ENCODE results near the gene DEFB128.

Gene DEFB128

GRCh38 chr20:184288-184687, 5.2 kb downstream of the DEFB128 start:
- TF ChIP-seq EZH2phosphoT487 (conservative IDR thresholded peaks at IDR 0.05; ENCODE audit: low read length) (no peak), CTCF (IDR thresholded peaks at IDR 0.05; ENCODE audit: insufficient read depth, low read length, poor library complexity, severe bottlenecking) (no peak)
- H3K27me3 ChIP-seq (ENCODE audit: low read length): no peaks in the 10 kb centered on the region
- H3K36me3 ChIP-seq (ENCODE audit: low read length): no peaks in the 10 kb centered on the region
- H3K79me2 ChIP-seq (ENCODE audit: insufficient read depth, low read length): no peaks in the 10 kb centered on the region
- no peaks in the 10 kb centered on the region for H3K9me2 ChIP-seq (replicated peaks; ENCODE audit: insufficient read depth, low read length)
- 0 out of 2 replicates have a peak, but pooled peaks cover 3% of the 10 kb centered on the region for H3K9me3 ChIP-seq (ENCODE audit: insufficient read depth, low read length)
- no peak overlapping the region for H3K9ac ChIP-seq (ENCODE audit: low read length)
- H3K4me3 ChIP-seq (ENCODE audit: insufficient read depth, low read length, poor library complexity, severe bottlenecking): no peak overlapping the region
- H3K27ac ChIP-seq (ENCODE audit: low read depth, low read length): no peak overlapping the region
- no peak overlapping the region for H3K4me2 ChIP-seq (ENCODE audit: low read depth, low read length, poor library complexity, severe bottlenecking)
- H3F3A ChIP-seq (ENCODE audit: insufficient read depth): no peaks in the 10 kb centered on the region
- H4K20me1 ChIP-seq (ENCODE audit: low read depth, low read length): no peaks in the 10 kb centered on the region
- no peak overlapping the region for H2AFZ ChIP-seq (ENCODE audit: low read depth, low read length, severe bottlenecking)

- H3F3A ChIP-seq (ENCODE audit: insufficient read depth): no peaks in the 10 kb centered on the region
- no peak overlapping the region for H3K9ac ChIP-seq (ENCODE audit: low read length)
- H3K36me3 ChIP-seq (ENCODE audit: low read length): no peaks in the 10 kb centered on the region
- H2AFZ ChIP-seq (ENCODE audit: low read depth, low read length, severe bottlenecking): no peak overlapping the region
- H3K9me2 ChIP-seq (replicated peaks; ENCODE audit: insufficient read depth, low read length): no peaks in the 10 kb centered on the region
- no peaks in the 10 kb centered on the region for H3K27me3 ChIP-seq (ENCODE audit: low read length)
- no peaks in the 10 kb centered on the region for H3K9me3 ChIP-seq (ENCODE audit: insufficient read depth, low read length)
- no peak overlapping the region for H3K27ac ChIP-seq (ENCODE audit: low read depth, low read length)
- H3K79me2 ChIP-seq (ENCODE audit: insufficient read depth, low read length): no peaks in the 10 kb centered on the region
- no peaks in the 10 kb centered on the region for H4K20me1 ChIP-seq (ENCODE audit: low read depth, low read length)
- no peak overlapping the region for H3K4me3 ChIP-seq (ENCODE audit: insufficient read depth, low read length, poor library complexity, severe bottlenecking)
- H3K4me2 ChIP-seq (ENCODE audit: low read depth, low read length, poor library complexity, severe bottlenecking): no peak overlapping the region
- TF ChIP-seq EZH2phosphoT487 (conservative IDR thresholded peaks at IDR 0.05; ENCODE audit: low read length) (no peak), CTCF (IDR thresholded peaks at IDR 0.05; ENCODE audit: insufficient read depth, low read length, poor library complexity, severe bottlenecking) (no peak)
Observed at GRCh38 chr20:168876-169275, 20.6 kb downstream of the DEFB128 start.

- no peak overlapping the region for H3K4me3 ChIP-seq (ENCODE audit: insufficient read depth, low read length, poor library complexity, severe bottlenecking)
- no peaks in the 10 kb centered on the region for H4K20me1 ChIP-seq (ENCODE audit: low read depth, low read length)
- H3K79me2 ChIP-seq (ENCODE audit: insufficient read depth, low read length): no peaks in the 10 kb centered on the region
- H3F3A ChIP-seq (ENCODE audit: insufficient read depth): no peaks in the 10 kb centered on the region
- H3K4me2 ChIP-seq (ENCODE audit: low read depth, low read length, poor library complexity, severe bottlenecking): no peak overlapping the region
- H3K9me3 ChIP-seq (ENCODE audit: insufficient read depth, low read length): no peaks in the 10 kb centered on the region
- H2AFZ ChIP-seq (ENCODE audit: low read depth, low read length, severe bottlenecking): no peak overlapping the region
- H3K9ac ChIP-seq (ENCODE audit: low read length): no peak overlapping the region
- no peaks in the 10 kb centered on the region for H3K27me3 ChIP-seq (ENCODE audit: low read length)
- H3K36me3 ChIP-seq (ENCODE audit: low read length): no peaks in the 10 kb centered on the region
- TF ChIP-seq CTCF (IDR thresholded peaks at IDR 0.05; ENCODE audit: insufficient read depth, low read length, poor library complexity, severe bottlenecking) (no peak), EZH2phosphoT487 (conservative IDR thresholded peaks at IDR 0.05; ENCODE audit: low read length) (no peak)
- H3K9me2 ChIP-seq (replicated peaks; ENCODE audit: insufficient read depth, low read length): no peaks in the 10 kb centered on the region
- no peak overlapping the region for H3K27ac ChIP-seq (ENCODE audit: low read depth, low read length)
Observed at GRCh38 chr20:164618-165017, 24.9 kb downstream of the DEFB128 start.

Data from SU-DHL-6 (cell line).